GF-D8 (cell line): ENCODE data around the gene TMEM18.

ENCODE experiments used
- DNase-seq: peaks from one replicate; lab custom pipeline; 2025; lab: John Stamatoyannopoulos, UW

TMEM18 gene

DNA sequence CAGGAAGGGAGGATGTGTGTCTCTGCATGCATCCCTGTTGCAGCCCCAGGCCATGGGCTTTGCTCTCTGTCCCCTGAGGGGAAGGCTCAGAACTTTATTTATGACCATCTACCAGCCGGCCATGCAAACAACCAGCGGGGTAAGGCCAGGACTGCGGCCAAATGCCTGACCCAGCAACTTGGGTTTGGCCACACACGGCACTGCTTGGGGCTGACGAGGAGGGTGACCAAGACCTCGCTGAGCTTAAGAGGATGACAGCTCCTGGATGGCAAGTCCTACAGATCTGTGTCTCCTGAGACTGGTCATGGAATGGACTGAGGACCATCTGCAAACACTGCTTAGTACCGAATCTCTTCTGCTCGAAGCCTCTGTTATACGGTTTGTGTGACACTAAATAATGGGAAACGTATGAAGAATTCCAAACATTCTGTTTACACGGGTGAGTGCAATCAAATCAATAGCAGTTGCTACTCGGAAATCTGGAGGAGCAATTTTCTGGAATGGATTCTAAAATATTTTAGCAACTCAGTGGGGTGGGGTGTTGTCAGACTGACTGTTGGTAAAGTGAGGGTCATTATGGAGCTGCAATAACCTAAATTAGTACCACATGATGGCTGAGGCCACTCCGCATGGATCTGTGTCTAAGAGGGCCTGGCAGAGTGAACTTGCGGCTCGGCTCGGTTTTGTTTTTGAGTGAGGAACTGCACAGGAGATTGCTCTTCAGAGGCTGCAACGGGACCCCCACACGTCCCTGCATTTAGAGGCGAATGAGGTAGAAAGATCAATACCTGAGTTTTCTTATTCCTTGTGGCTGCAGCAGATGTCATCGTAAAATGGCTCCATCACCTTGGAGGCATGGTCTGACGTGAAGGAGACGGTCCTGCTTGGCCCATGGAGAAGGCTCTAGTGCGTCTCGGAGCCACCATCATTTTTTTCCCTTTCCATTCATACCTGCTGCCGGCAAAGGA is 26.6 kb downstream of the TMEM18 start:
- no peak for DNase-seq

DNA sequence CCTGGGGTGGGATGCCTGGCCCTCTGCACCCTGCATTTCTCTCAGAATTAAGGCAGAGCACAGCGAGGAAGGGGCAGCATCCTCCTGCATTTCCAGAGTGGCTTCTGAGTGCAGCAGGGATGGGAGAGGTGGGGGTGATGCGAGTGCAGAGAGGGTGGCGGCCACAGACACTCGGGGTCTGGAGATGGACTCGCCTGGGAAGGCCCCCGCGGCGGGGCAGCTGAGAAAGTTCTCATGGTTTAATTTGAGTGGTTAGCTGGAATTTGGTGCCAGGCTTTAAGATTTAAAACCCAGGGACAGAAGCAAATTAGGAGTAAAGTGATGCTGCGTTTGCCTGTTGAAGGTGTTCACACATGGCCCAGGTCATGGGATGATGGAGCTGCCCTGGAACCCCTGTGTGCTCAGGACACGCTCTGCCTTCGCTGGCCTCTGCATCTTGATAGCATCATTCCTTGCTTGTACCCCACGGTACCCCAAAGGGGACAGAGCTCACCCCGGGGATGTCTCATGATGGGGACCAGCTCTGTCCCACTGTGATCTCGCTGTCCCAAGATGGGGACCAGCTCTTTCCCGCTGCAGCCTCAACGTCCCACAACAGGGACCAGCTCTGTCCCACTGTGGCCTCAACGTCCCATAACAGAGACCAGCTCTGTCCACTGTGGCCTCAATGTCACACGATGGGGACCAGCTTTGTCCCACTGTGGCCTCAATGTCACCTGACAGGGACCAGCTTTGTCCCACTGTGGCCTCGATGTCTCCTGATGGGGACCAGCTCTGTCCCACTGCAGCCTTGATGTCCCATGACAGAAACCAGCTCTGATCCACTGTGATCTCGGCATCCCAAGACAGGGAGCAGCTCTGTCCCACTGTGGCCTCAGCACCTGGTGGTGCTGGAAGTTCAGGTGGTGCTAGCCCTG is 27.5 kb downstream of the TMEM18 start:
- no peak for DNase-seq

DNA sequence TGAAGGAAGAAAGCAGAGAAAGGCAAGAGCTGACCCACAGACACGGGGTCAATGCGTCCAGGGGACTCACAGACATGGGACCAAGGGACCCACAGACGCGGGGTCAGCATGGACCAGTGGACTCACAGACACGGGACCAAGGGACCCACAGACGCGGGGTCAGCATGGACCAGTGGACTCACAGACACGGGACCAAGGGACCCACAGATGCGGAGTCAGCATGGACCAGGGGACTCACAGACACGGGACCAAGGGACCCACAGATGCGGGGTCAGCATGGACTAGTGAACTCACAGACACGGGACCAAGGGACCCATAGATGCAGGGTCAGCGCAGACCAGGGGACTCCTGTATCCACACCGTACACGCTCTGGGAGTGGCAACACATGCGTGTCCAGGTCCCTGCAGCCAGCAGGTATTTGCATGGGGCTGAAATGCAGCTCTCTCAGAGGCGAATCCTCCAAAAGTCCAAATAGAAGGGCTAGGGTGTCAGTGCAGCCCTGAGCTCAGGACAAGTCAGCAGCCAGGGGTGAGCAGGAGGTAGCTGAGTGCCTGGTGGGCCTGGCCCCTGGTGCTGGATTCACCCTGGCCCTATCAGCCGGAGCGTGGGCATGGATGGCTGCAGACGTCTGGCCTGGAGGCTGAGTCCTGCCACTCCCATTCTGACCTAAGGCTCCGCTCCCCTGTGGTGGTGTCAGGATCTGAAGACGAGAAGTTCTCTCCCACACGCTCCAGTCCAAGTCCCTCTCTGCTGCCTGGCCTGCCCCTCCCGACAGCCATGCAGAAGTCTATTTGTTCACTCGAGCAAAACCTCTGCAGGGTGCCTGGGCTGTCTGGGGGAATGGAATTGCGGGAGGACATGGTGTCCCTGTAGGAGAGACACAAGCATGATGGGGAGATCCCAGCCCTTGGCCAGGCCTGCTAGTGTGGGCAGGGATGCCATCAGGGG is 28.5 kb downstream of the TMEM18 start:
- no peak for DNase-seq

DNA sequence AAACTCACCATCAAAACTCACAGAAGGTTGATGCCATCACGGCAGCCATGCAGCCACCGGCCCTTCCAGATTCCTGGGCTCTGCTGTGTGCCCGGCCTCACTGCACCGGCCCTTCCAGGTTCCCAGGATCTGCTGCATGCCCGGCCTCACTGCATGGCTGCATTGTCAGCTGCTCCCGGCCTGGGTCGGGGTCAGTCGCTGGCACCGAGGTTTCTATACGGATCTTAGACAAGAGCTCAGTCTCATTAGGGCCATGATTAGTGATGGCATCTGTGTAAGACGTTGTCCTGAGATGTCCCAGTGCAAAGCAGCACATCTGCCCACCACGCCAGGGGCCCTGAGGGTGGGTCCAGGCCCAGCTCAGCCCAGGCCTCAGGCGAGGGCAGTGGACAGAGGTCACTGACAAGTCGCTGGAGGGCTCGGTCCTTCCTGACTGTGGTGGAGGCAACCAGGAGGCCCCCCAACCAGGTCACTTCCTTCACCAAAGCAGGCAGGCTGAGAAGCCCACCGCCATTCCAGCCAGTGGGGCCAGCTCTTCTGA is 29.4 kb downstream of the TMEM18 start:
- DNase-seq, result no peak

DNA sequence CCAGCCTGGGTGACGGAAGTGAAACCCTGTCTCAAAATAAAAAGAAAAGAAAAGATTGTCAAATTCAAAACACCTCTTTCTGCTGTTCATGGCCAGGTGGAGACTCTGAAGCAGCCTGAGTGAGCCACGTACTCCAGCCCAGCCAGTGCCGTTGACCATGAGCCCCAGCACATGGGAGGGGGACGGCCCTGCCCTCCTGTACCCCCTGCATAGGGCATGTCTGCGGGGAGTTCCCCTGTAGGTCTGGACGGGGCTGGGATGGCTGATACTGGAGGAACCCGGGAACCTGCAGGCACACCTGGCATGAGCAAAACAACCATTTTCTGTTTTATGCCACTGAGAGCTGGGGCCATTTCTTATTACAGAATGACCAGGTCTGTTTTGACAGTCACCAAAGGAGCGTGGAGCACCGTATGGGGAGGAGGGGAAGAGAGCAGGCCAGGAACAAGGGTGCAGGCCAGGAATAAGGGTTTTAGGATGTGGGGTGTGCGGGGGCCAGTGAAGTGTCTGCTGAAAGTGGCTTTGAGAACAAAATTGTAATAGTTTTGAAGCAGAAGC is 30.1 kb downstream of the TMEM18 start:
- DNase-seq, result no peak

DNA sequence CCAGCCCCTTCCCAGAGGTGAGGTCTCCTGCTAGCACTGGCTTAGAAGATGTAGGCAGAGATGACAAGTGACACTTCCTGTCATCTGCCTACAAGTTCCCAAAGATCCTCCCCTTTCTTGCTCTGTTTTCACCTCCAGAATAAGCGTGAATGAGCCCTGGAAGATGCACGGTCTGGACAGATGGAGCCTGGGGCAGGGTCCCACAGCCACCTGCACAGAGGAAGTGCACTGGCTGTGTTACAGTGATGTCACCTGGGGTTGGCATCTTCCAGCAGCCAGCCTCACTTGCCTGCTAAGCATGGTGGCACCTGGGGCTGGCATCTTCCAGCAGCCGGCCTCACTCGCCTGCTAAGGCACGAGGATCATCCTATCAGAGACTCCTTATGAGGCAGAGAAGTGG is 32.3 kb downstream of the TMEM18 start:
- DNase-seq, result no peak

DNA sequence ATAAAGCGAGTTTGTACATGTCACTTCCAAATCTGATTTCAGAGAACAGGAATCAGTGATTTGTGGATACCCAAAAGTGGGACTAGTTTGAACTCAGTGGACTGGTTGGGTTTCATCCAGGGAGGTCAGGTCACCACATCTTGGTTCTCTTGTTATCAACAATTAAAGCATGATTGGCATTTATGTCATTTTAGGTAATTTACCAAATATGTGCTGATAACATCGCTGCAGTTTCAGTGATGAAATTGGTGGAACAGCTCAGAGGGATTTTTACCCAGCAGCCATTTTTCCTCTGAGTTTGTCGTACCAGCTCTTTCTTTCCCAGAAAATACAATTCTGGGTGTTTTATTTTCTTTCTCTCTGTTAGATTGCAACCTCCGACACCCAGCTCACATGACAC is 33.4 kb downstream of the TMEM18 start:
- DNase-seq, result no peak

DNA sequence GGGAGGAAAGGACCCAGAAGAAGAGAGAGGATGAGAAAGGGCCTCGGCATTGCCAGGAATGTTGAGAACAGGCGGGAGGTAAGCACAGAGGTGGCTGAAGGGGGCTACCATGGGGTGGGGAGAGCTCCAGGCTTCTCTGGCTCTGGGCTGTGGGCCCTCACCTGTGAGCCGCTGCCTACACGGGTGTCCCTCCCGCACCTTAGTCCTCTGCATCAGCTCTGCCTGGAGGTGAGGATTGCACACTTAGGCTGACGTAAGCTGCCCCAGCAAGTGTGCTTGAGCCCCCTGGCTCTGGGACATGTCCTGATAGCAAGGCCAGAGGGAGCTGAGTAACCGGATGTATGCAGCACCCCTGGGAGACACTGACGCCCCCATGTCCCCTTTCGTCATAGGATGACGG is 33.9 kb downstream of the TMEM18 start:
- no peak for DNase-seq

DNA sequence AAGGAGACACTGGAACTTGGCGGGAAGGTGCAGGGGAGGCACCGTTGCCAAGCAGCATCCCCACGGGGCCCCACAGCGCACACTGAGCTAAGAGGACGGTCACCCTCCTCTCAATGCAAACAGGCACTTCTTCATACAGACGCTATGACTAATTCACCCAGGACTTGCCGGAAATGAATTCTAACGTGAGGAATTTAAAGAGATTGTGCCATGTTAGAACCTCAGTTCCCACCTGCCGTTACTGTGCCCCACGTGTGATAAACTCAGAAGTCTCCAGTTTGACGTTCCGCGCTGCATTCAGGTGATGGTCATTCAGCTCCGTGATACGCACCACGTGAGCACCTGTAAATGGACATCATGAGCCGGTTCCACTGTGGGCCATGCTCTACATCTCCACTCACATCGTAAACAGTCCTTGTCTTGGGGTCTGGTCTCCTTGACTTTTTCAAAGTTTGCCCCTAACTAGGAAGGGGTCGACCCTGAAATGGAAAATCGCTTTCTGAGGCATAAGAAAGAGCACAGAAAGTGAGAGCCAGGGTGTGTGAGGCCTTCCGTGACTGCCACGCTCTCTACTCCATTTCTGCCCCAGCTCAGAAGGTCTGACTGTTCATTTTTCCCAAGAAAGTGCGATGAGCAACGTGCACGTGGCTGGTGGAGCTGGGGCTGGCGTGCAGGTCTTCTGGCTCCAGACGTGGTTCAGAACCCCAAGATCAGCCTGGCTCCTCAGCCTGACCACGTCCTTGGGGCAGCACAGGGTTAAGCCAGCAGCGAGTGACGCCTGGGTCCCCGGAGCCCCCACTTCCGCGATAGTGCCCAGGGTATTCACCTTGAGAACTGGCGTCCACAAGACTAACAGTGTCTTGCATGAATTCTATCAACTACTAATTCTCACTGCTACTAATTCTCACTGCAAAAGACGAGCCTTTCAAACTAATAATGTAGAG is 35.1 kb downstream of the TMEM18 start:
- DNase-seq, result no peak

DNA sequence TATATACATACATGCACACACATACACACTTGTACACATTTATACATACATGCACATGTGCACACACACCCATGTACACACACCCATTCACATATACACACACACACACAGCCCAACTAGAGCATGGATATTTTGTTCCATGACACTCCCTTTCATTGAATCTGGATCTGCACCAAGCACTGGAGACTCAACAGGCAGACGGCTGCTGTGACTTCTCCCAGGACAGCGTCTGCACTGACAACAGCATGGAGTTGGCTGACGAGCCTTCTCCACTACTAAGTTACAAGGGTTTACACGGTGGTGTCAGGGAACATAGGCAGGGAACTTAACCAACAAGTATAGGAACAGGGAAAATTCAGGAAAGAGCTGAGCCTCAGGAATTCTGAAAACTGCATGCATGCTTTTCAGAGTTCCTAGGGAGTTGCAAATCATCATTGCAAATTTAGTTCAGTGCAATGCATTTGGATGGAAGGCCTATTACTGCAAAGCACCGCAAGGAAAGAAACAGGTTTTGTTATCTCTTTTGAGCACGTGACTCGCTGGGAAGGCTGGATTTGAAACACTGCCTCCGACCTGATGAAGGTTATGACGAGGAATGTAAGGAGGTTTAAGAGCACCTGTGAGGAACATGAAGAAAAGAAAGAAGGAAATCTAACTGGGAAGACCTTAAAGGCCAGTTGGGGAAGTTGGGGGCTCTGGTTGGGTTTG is 35.9 kb downstream of the TMEM18 start:
- DNase-seq, result no peak

DNA sequence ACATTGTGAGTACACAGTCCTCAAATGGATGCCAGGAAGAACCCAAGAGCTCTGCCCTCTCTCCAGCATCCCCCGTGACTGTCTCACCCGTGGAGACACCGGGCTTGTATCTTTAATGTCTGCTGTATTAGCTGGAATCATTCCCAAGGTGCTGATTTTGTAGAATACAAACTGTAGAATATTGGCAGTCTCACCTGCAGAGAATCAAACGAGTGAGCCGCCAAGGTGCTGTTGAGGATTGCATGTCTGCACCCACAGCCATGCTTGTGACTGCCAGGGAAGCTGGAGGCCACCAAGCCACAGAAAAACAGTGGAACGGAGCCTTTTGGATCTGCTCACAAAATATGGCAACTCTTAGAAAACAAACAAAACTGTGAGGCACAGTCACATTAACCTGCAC is 37.5 kb downstream of the TMEM18 start:
- DNase-seq, result no peak

DNA sequence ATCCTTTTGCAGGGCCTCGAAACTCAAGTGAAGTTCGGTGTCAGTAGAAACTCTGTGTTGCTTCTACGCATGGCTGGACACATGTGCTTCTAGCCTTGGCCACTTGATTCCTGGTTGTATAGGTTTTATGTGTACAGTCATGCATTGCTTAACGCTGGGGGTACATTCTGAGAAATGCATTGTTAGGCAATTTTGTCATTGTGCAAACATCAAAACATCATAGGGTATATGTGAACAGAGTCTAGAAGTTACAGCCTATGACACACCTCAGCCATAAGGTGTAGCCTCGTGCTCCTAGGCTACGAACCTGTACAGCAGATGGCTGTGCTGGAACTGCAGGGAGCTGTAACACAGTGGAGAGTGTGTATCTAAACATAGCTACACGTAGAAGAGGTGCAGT is 39.4 kb downstream of the TMEM18 start:
- DNase-seq, result no peak

DNA sequence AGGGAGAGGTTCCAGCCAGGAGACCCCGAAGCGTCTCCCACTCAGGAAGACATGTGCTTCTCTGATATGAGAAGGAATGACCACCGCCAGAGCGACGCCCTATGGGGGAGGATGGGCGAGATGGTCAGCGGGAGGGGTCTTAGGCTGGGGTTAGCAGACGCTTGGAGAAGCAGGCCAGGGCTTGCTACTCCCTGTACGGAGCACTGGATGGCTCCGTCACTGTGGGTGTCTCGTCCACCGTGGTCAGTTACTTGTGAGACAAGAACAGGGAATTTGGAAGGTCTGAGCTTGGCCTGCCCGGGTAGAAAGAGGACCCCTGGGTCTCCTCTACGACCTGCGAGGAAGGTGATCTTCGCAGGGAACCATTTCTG is 39.8 kb downstream of the TMEM18 start:
- DNase-seq, result no peak

DNA sequence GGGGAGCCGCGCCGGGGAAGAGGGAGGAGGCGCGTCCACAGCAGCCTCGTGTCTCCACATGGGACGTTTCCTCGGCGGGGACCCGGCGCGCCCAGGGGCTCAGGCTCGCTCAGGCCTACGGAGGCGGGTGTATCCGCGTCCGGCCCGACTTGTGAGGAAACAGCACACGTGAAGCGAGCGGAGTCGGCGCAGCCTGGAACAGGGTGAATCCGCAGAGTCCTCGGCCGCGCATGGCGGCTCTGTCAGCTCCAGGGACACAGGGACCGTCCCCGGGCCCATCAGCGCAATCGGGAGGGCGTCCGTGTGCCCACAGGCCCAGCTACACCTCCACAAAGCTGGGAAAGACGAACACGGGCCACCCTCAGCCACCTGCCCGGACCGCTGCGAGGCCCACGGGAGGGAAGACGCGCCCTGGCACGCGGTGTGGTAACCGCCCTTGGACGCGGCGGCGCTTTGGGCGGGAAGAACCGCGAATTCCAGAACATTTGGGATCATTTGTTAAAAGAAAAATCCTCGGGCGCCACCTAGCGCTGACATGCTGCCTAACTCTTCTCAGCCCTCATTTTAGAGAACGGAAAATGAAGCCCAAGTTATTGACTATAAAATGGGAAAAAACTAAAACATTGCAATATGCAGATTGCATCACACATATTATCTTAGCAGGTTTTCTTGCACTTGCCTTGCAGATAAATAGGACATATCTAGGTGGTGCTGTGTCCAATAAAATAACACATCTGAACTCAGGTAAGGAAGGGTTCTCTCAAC is 40.4 kb downstream of the TMEM18 start:
- DNase-seq, result no peak

DNA sequence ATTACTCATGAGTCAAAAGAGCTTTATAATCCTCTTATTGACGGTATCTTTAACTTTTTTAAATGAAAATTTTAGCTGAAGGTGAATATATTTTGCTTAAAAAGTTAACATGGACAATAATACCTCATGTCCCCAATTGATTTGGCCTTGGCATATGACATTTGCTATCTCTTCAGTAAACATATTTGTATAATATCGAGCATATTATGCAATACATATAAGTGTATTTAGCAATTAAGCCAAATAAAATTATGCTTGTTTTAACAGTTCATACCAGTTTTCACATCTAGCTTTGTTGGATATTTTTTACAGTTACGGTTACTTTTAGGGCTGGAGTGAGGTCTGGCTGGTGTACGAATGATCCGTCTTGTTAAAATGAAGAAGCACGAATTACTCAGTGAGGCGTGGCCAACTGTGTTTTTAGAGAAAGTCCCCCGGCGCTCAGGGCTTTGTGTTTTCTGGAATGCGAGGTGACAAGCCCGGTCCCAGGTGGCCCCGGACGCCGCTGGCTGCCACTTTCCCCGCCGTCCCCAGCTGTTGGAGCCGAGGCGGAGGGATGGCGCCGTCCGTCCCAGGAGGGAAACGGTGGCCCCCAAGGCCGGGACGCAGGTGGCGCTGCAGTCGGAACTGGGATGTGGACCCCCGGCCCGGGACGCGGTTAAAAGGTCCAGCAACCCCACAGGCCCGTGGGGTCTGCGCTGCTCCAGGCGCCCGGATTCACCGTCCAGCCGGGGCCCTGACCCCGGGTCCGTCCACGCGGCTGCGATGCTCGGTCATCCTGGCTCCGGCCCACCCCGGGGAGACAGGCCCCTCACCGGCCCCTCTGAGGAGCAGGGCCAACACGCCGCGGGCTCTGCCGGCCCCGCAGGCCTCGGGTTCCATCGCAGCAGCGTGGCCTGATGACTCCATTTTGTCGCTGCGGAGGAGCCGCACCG is 41.3 kb downstream of the TMEM18 start:
- no peak for DNase-seq

DNA sequence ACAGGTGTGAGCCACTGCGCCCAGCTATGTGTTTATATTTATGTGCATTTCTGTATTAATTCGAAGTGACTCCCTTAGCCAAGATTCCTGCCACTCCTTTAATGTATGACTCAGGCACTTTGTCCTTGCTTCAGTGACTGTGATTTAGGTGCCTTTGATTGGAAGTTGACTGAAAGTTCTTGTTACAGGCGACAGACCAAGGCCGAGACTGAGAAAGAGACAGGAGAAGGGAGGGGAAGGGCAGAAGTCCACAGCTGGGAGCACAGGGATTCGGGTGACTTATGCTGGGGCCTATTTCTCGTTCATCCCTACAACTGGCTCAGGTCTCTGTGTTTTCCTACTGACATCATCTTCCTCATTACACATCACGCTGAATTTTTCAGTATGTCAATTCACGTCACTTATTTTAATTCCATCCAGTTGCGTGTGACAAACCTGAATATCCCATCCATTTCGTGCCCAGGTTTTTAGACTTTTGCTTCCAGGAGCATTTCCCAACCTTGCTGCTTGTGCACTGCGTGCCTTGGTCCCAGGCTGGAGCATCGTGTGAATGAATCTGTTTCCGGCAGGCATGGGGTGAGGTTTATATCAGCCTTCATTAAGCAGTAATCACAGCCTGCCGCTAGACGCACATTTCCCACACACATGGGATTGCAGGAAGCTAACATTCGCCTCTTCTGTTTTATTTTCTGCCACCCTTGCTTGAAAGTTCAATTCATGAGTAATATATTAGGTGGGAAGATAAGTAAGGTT is 42.4 kb downstream of the TMEM18 start:
- no peak for DNase-seq

DNA sequence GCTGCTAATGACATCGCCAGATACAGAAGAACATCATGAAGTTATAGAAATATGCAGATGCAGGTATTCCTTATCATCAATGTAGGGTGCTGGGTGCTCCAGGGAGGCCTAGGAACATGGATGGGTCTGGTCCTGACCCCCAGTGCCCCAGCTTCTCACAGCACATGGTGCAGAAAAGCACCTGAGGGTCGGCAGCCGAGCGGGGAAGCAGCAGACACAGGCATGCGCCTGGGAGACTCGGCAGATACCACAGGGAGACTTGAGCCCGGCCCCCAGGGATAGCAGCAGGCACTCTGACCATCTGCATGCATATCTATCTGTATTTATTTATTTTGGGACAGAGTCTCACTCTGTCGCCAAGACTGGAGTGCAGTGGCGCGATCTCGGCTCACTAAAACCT is 43.2 kb downstream of the TMEM18 start:
- DNase-seq, result no peak
